Measurements from ENCODE around the gene UBAP1. TPM values are rescaled to one million over a fixed set of nuclear protein-coding genes. Genes with fewer than 3 reads are reported as not detected.
"Not testable (repeated sequence)": the region's sequence is repeated elsewhere in the genome, so short reads cannot be mapped to it uniquely, and the experiment has no call there.

Gene UBAP1
- polyA plus RNA-seq, 3 donors = 32.5 to 44.5 (median 39.2) TPM

DNA sequence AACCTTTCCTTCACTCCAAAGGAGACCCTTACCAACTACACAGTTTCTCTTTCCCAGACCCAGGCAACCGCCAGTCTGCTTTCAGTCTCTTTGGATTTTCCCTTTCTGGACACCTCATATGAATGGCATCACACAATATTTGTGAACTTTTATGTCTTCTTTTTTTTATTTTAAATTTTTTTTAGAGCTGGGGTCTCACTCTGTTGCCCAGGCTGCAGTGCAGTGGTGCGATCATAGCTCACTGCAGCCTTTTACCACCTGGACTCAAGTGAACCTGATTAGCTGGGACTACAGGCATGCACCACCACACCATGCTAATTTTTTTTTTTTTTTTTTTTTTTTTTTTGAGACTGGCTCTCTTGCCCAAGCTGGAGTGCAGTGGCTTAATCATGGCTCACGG lies 37.5 kb downstream of the UBAP1 start:
- DNase-seq = no peak
- Histone ChIP-seq H3K4me2 (replicated peaks; ENCODE audit: extremely low read depth, low read length, poor library complexity, severe bottlenecking) (no peak overlapping the region), H3K4me1 (ENCODE audit: control insufficient read depth in 1 of 2, insufficient read depth in 2 of 2, low read length in 2 of 2) (no peaks in the 10 kb centered on the region), H3K79me2 (ENCODE audit: insufficient read depth, low read length) (peaks cover 59% of the 10 kb centered on the region), H3K36me3 (replicated peaks in 1 of 2; ENCODE audit: control insufficient read depth in 1 of 2, insufficient read depth in 2 of 2, low read length in 2 of 2) (peaks cover 6 to 7% of the 10 kb centered on the region in 2 donors), H4K20me1 (ENCODE audit: insufficient read depth, low read length) (peaks cover 95% of the 10 kb centered on the region), H3K4me3 (replicated peaks in 1 of 3; ENCODE audit: low read depth in 2 of 3, low read length in 3 of 3) (no peak overlapping the region), H3K9me3 (replicated peaks in 1 of 2; ENCODE audit: control insufficient read depth in 1 of 2, insufficient read depth in 1 of 2, low read length in 2 of 2) (no peaks in the 10 kb centered on the region), H2AFZ (ENCODE audit: insufficient read depth, low read depth, low read length, poor library complexity, severe bottlenecking) (no peak overlapping the region), H3K27me3 (ENCODE audit: control insufficient read depth in 2 of 2, insufficient read depth in 2 of 2, low read length in 2 of 2) (no peaks in the 10 kb centered on the region), H3K27ac (ENCODE audit: low read depth in 1 of 2, low read length in 2 of 2) (no peak overlapping the region), H3K9ac (ENCODE audit: insufficient read depth, low read length, poor library complexity, severe bottlenecking) (no peak overlapping the region)
- peaks cover 9% of the 10 kb centered on the region for H3K4me1 Mint-ChIP-seq
- TF ChIP-seq, protein P1, sequence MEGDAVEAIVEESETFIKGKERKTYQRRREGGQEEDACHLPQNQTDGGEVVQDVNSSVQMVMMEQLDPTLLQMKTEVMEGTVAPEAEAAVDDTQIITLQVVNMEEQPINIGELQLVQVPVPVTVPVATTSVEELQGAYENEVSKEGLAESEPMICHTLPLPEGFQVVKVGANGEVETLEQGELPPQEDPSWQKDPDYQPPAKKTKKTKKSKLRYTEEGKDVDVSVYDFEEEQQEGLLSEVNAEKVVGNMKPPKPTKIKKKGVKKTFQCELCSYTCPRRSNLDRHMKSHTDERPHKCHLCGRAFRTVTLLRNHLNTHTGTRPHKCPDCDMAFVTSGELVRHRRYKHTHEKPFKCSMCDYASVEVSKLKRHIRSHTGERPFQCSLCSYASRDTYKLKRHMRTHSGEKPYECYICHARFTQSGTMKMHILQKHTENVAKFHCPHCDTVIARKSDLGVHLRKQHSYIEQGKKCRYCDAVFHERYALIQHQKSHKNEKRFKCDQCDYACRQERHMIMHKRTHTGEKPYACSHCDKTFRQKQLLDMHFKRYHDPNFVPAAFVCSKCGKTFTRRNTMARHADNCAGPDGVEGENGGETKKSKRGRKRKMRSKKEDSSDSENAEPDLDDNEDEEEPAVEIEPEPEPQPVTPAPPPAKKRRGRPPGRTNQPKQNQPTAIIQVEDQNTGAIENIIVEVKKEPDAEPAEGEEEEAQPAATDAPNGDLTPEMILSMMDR (IDR thresholded peaks at IDR 0.05) = no peak
- H3K27ac Mint-ChIP-seq = no peak overlapping the region
- peaks cover 15 to 38% of the 10 kb centered on the region in 2 donors for H3K36me3 Mint-ChIP-seq
- H3K4me3 Mint-ChIP-seq = no peak overlapping the region
- no peaks in the 10 kb centered on the region for H3K27me3 Mint-ChIP-seq (ENCODE audit: low read depth in 3 of 3)
- peaks cover 0 to 1% (median 0%) of the 10 kb centered on the region in 7 donors for H3K9me3 Mint-ChIP-seq
- intact Hi-C loops (cut with micrococcal nuclease) = no loop called here
- 100% methylated on average over 1 of the region's 3 CpGs for WGBS (ENCODE audit: insufficient coverage)

DNA sequence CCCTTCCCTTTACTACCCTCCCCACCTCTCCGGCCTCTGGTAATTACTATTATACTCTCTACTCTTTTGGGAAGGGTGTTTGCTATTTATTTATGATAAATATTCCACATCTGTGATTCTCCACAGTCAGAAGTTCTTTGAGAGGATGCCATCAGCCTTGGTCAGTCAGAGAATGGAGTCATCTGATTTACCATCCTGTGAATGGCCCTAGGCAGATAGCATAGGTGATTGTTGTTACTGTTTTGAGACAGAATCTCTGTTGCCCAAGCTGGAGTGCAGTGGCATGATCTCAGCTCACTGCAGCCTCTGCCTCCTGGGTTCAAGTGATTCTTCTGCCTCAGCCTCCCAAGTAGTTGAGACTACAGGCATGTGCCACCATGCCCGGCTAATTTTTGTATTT lies 38.2 kb downstream of the UBAP1 start:
- Histone ChIP-seq H3K79me2 (ENCODE audit: insufficient read depth, low read length) (peaks cover 54% of the 10 kb centered on the region), H4K20me1 (ENCODE audit: insufficient read depth, low read length) (peaks cover 95% of the 10 kb centered on the region), H3K36me3 (replicated peaks in 1 of 2; ENCODE audit: control insufficient read depth in 1 of 2, insufficient read depth in 2 of 2, low read length in 2 of 2) (peaks cover 6 to 13% of the 10 kb centered on the region in 2 donors)
- H3K27me3 ChIP-seq (ENCODE audit: control insufficient read depth in 2 of 2, insufficient read depth in 2 of 2, low read length in 2 of 2); intact Hi-C loops (cut with micrococcal nuclease); H3K4me3 Mint-ChIP-seq; H3K9me3 Mint-ChIP-seq; H3K4me3 ChIP-seq (replicated peaks in 1 of 3; ENCODE audit: low read depth in 2 of 3, low read length in 3 of 3); H3K4me2 ChIP-seq (replicated peaks; ENCODE audit: extremely low read depth, low read length, poor library complexity, severe bottlenecking); H2AFZ ChIP-seq (ENCODE audit: insufficient read depth, low read depth, low read length, poor library complexity, severe bottlenecking); H3K9me3 ChIP-seq (replicated peaks in 1 of 2; ENCODE audit: control insufficient read depth in 1 of 2, insufficient read depth in 1 of 2, low read length in 2 of 2); H3K27me3 Mint-ChIP-seq (ENCODE audit: low read depth in 3 of 3); H3K27ac ChIP-seq (ENCODE audit: low read depth in 1 of 2, low read length in 2 of 2); DNase-seq; H3K4me1 ChIP-seq (ENCODE audit: control insufficient read depth in 1 of 2, insufficient read depth in 2 of 2, low read length in 2 of 2); H3K9ac ChIP-seq (ENCODE audit: insufficient read depth, low read length, poor library complexity, severe bottlenecking); H3K4me1 Mint-ChIP-seq: not testable (repeated sequence)
- WGBS (ENCODE audit: insufficient coverage) = 100% methylated on average over 1 of the region's 2 CpGs
- Mint-ChIP-seq H3K36me3 (peaks cover 22 to 45% of the 10 kb centered on the region in 2 donors), H3K27ac (peak overlapping the region in 2 of 7 donors; percentile 36 to 40)

All from CD14-positive monocyte (primary cell).